H1 (cell line): ENCODE results near the gene LYPD4. TPM values are rescaled to one million over a fixed set of nuclear protein-coding genes. Genes with fewer than 3 reads are reported as not detected.

Experiments
- BCL11A ChIP-seq, 2 experiments: IDR thresholded peaks; one replicate each; pipeline ENCODE4 v1.6.1; 2011; ENCODE audit warnings: low read depth in 2 of 2, low read length in 2 of 2, mild to moderate bottlenecking in 2 of 2
- FOSL1 ChIP-seq: IDR thresholded peaks from 2 replicates; pipeline ENCODE4 v1.6.1; 2011; ENCODE audit warnings: mild to moderate bottlenecking, low read depth, low read length, moderate library complexity; ENCODE audit not compliant: insufficient read depth
- KDM4A ChIP-seq: IDR thresholded peaks from one replicate; pipeline ENCODE4 v1.7.1; 2012; ENCODE audit warnings: low read depth, mild to moderate bottlenecking, moderate library complexity, low read length, inconsistent platforms; ENCODE audit not compliant: severe bottlenecking
- KDM5A ChIP-seq: fragments of 200-600 bp; IDR thresholded peaks from 2 replicates; pipeline ENCODE4 v1.7.1; 2012; ENCODE audit warnings: mild to moderate bottlenecking, low read length, inconsistent platforms, mixed read lengths
- polyA plus RNA-seq, 7 experiments: library from polyadenylated mRNA; depleted of rRNA in 3 of 7; stranded (reverse) in 5 of 7; unstranded in 2 of 7; fragments of >200 nt in 5 of 7; fragments of 200-250 nt in 2 of 7; gene quantifications; 1 replicate in 5 of 7; 2 replicates in 1 of 7; 4 replicates in 1 of 7; pipeline versions ENCODE4 v1.2.1 to v1.2.3, GENCODE V29; 2011 to 2013; ENCODE audit warnings: missing spikeins in 2 of 7, mixed read lengths in 2 of 7
- total RNA-seq: library from RNA; stranded (reverse); fragmentation: NEBNext Ultra II Directional; extraction: Animal tissue kit (Norgen Biotek cat#: 25700); gene quantifications from 2 replicates; pipeline ENCODE4 v1.2.1, GENCODE V29; 2021

Gene LYPD4
- total and polyA plus RNA-seq, 2 of the 8 experiments (the other 6 are each of a cell fraction or from before 2014, with no cell fraction given) = 0.06 TPM; not detected in 1

DNA sequence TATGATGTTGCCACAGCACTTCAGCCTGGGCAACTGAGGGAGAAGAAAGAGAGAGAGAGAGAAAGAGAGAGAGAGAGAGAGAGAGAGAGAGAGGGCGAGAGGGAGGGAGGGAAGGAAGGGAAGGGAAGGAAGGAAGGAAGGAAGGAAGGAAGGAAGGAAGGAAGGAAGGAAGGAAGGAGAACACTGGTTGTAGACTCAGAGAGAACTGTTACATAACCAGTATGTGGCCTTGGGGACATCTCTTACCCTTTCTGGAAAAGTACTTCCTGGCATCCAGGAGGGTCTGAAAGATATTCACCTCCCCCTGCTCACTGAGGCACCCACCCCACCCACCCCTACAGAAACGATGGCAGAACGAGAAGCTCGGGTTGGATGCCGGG lies 35.8 kb upstream of the LYPD4 start (continued):
- TF ChIP-seq KDM4A = no peak
- TF ChIP-seq BCL11A (IDR thresholded peaks at IDR 0.05; ENCODE audit: low read depth in 2 of 2, low read length in 2 of 2) = no peak
- no peak for TF ChIP-seq KDM5A
- TF ChIP-seq FOSL1 = no peak
- TF ChIP-seq, all 59 proteins: peak for 0
